Cardiac septum (tissue), 1 donor: Measurements from ENCODE around the gene DDX25. TPM values are rescaled to one million over a fixed set of nuclear protein-coding genes. Genes with fewer than 3 reads are reported as not detected.
A peak's percentile ranks its signal among the peaks of the same experiment; 100 is the strongest.

Source experiments
- DNase-seq: peaks from one replicate; pipeline ENCODE4 v3.0.0-alpha.2; 2020; ENCODE audit warnings: low spot score
- intact Hi-C: fragments of 100-400 bp; cut with DNase I; formaldehyde crosslinking; loops from one replicate; pipeline ENCODE4 v1.14.0; 2022
- total RNA-seq: library from RNA; stranded (reverse); fragmentation: NEBNext Ultra II Directional; extraction: Animal tissue kit (Norgen Biotek cat#: 25700); gene quantifications from one replicate; pipeline ENCODE4 v1.2.1, GENCODE V29; 2021
- donor health status: DM: no; HTN: no; CAD: no.

Gene DDX25
- total RNA-seq, 1 donor from 2014 or later, result not detected

GRCh38 chr11:125946712-125947418 is 42.6 kb downstream of the DDX25 start:
- intact Hi-C loops, result no loop called here
- DNase-seq, result peak; percentile 67

DNA sequence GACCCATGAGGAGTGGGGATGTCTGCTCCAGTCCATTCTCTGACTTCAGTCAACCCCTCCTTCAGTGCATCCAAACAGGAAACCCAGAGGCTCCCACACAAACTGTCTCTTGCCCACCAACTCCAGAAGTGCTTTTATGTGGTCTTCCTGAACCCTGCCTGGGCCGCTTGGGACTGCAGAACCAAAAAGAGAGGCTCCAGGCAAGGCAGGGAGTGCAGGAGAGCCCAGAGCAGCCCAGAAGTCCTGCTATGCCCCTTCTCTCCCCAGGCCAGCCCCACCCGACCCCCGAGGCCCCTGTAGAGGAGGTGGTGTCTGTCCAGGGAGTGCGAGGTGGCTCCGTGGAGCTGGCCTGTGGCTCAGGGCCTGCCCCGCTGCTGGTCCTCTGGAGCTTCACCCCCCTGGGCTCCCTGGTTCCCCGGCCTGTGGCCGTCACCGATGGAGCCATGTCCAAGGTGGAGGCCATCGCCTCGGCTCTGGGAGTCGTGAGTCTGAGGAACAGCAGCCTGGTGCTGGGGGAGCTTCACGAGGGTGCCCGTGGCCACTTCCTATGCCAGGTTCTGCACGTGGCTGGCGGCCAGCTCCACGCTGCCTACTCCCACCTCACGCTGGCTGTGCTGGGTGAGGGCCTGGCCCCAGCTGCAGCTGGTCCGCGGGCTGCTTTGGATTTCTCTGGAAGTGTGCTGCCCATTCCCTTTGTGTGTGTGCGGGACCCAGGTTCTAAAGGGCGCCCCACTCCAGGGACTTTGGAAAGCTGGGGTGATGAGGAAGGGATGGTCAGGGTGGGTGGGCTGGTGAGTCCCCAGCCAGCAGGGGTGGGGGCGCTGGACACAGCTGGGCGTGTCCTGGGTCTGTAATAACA is 43.3 kb downstream of the DDX25 start:
- peak; percentile 63 for DNase-seq
- intact Hi-C loops, result no loop called here

DNA sequence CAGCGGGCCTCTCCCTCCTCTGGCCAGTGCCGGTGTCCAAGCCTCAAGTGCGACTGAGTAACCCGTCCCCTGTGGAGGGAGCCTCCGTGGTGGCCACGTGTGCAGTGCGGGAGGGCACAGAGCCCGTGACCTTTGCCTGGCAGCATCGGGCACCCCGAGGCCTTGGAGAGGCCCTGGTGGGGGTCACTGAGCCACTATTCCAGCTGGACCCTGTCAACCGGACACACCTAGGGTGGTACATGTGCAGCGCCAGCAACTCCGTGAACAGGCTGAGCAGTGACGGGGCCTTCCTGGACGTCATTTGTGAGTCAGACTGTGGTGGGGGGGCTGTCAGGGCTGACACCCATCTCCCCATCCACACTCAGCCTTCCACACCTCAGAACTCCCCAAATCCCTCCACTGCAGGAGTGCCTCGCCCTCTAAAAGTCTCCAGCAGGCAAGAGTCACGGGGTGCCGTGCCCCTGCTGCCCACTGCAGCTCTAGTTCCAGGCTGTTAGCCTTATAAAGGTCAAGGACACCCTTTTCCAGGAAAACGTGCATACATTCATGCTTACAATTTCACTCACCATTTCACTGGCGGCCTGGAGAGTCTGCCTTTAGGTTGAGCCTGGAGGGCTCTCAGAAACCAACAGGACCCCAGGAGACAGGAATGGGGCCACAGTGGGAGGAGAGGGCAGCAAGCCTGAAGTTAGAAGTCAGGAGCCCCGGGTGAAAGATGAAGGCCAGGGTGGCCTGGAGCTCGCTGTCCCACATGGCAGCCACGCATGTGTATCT is 44.2 kb downstream of the DDX25 start:
- intact Hi-C loops, result no loop called here
- peak; percentile 62 for DNase-seq

DNA sequence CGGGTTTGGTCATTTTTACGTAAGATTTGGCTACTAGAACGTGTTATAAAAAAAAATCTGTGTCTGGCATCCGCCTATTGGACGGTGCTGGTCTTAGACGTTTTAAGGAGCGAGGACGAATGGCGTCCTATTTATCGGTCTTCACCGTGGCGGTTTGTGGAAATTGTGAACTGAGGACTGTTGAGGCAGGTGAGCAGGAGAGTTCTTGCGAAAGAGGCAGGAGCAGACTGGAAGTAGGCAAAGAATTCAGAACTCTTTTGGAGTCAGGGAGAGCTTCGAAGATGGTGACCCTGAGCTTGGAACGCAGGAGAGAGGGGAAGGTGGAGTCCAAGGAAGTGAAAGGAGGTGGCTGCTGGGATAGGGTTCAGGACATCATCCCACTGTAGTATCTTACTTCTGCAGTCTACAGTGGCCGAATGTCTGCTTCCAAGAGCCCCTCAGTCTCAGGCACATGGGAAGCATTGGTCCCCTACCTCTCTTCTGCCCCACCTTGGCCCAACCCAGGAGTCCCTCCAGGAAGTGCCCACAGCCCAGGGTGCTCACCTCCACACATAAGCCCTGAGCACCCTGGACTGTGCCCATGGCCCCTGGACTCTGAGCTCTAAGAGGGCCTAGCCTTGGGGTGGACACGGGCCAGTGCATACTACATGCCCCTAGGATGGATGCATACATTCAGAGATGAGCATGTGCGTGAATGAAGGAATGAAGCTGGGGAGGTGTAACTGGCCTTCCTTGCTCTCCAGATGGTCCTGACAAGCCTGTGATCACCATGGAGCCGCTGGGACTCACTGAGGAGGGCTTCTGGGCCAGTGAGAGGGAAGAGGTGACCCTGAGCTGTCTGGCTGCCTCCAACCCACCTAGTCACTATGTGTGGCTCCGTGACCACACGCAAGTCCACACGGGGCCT is 45.2 kb downstream of the DDX25 start:
- DNase-seq, result no peak
- intact Hi-C loops, result no loop called here

GRCh38 chr11:125950178-125950490 is 45.8 kb downstream of the DDX25 start:
- intact Hi-C loops, result no loop called here
- DNase-seq, result no peak

GRCh38 chr11:125950696-125951651 is 46.7 kb downstream of the DDX25 start:
- no peak for DNase-seq
- intact Hi-C loops, result no loop called here

DNA sequence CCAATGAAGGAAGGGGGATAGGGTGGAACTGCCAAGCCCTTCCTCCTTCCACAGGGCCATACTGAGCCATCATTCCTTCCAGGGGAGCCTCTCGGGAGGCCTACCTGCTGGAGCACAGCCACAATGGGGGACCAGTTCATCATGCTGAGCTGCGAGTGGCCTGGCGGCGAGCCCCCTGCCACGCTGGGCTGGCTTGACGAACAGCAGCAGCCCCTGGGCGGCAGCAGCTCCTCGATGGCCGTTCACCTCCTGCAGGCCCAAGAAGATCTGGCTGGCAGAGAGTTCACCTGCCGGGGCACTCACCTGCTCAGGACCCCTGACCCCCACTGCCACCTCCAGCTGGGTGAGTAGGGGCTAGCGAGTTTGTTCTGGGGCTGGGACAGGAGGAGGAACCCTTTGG is 47.4 kb downstream of the DDX25 start:
- intact Hi-C loops, result no loop called here

DNA sequence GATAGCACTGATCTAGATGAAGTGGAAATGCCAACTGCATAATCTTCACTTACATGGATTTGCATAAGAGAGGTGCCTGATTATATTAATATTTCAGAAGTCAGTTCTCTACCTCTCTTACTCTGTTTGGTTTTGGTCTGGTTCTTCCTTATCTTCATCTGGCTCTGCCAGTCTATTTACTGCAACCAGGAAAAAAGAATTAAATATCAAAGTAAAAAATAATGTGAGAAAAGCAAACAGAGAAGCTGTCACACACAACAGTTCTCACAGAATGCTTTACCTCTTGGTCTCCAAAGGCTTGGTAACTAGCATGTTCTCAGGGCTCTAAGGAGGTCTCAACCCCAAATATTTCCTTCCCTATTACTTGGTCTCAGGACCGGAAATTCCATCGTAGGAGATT is 48.3 kb downstream of the DDX25 start:
- intact Hi-C loops, result no loop called here
- no peak for DNase-seq

More for the DNA sequence above, 47.4 kb downstream of the DDX25 start:
- no peak for DNase-seq

DNA sequence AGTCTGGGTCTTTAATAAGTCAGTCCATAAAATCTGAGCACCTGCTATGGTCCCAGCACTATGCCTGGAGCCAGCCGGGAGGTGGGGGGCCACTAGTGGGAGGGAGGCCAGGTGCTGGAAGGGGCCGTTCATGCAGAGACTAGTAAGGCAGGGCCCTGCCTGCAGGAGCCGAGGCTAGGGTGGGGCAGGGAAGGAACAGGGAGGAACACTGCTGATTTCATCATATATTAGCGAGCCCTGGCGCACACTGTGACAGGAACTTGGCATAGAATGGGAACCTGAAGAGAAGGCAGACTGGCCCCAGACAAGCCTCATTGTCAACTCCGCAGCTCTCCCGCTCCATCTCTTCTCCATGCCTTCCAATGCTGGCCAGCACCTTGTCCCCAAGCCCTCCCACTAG is 48.7 kb downstream of the DDX25 start:
- no peak for DNase-seq
- intact Hi-C loops, result no loop called here

GRCh38 chr11:125953401-125953935 is 49.2 kb downstream of the DDX25 start:
- intact Hi-C loops, result no loop called here
- no peak for DNase-seq

GRCh38 chr11:125954123-125954944 is 50.0 kb downstream of the DDX25 start:
- intact Hi-C loops, result no loop called here
- DNase-seq, result no peak

- peak; percentile 57 for DNase-seq
- intact Hi-C loops, result no loop called here
These were observed 50.8 kb downstream of the DDX25 start for GRCh38 chr11:125954945-125955640.

GRCh38 chr11:125955856-125956255 is 51.5 kb downstream of the DDX25 start:
- DNase-seq, result no peak
- intact Hi-C loops, result no loop called here

GRCh38 chr11:125956391-125957134 is 52.3 kb downstream of the DDX25 start:
- intact Hi-C loops, result no loop called here
- DNase-seq, result no peak

GRCh38 chr11:125957618-125958332 is 53.5 kb downstream of the DDX25 start:
- intact Hi-C loops, result no loop called here
- no peak for DNase-seq
